EH (cell line): ENCODE results near the gene KBTBD6.
A peak's percentile ranks its signal among the peaks of the same experiment; 100 is the strongest.
"Not testable (repeated sequence)": the region's sequence is repeated elsewhere in the genome, so short reads cannot be mapped to it uniquely, and the experiment has no call there.

Experiments
- DNase-seq: peaks from one replicate; pipeline ENCODE4 v3.0.0-alpha.2; 2015; ENCODE audit warnings: low read depth

Gene KBTBD6

DNA sequence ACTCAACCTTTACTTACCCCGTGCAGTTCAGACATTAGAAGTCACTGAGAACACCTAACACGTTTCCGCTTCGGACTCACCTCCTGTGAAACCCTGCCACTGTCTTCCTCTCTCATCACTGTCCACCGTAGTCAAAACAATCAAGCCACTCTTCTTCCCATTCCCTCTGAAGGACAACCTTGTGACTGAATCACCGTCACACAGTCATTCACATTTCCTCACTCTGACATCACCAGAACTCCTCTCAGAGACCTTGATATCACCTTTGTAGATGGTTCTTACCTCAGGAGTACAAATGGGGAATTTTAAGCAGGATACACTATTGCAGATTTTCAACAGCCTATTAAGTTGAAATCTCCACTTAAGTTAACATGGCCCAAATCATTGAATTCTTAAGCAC is 1.3 kb upstream of the KBTBD6 start:
- DNase-seq, result no peak

DNA sequence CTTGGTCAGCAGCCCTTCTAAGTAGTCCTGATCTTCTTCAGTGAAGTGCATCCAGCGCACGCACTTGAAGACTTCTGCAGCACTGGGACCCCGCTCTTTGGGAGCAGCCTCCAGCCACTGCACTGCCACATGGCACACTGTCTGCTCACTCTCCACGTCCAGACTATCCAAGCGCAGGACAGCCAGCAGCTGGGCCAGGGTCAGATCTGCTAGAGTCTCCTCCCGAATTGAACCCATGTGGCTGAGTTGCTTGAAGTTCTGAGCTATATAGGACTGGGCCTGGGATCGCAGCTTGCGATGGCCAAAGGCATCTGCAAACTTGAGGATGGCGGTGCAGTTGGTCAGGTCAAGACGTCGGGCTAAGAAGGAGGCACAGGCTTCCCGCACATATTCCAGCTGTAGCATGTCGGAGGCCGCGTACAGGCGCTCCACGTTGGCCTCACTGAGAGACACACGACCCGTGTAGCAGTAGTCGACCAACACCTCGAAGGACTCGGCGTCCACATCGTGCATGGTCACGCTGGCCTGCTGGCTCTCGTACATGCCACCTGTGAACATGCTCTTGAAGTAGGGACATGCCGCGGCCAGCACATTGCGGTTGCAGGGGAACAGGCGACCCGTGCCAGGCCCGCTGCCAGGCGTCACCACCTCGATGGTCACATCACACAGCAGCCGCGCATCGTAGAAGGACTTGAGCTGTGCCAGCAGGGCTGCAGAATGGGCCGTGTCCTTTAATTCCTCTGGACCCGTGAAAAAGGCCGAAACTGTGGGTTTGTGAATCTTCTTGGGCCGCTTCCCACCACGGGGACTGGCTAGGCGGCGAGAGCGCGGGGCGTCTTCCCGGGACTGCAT is 716 bp downstream of the KBTBD6 start:
- DNase-seq, result not testable (repeated sequence)

DNA sequence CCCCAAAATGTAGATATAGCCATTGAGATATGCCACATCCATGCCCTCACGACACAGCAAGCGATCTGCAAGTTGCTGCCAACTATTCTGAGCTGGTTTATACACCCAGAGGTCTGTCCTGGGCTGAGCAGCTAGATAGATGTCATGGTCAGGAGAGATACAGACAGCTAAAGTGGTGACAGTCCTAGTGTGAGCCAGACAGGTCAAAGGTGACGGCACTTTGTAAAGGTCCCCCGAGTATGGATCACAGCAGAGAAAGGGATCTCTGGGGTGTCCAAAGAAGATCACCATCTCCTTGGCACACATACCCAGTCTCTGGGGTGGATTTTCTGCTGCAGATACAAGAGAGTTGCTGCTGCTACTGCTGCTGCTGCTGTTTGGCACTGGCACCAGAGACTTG is 1.4 kb downstream of the KBTBD6 start:
- DNase-seq, result not testable (repeated sequence)

DNA sequence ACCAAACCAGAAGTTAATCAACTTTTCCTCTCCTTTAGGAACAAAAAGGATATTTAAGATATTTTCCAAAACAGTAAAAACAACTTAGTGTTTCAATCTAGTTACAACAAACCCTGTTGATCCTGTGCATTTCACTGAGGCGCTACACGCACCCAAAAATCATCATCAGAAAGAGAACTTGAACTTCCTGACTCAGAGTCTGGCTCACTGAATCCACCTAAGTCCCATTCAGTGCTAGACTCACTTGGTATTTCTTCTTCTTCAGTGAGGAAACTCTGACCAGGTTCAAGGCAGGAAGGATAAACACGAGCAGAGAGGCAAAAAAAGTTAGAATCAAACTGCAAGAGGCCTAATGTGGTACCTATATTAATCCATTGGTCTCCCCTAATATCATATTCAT is 2.2 kb downstream of the KBTBD6 start:
- DNase-seq, result peak; percentile 33

DNA sequence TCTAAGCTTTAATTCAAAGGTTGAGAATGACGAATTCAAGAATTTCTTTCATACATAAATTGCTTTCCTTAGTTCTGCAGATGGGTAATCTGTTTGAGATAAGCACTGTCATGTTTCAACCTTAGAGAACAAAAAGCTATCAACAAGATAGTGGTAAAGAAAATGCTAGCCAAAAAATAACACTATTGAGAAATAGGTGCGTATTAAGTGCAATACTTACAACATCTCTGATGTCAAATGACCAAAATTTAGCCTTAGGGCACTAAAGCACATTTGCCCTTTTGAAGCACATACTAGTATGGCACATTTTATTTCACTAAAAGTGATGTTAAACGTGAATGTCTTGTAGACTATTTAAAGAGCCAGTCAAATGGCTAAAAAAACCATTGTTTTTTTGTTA is 4.9 kb downstream of the KBTBD6 start:
- no peak for DNase-seq

DNA sequence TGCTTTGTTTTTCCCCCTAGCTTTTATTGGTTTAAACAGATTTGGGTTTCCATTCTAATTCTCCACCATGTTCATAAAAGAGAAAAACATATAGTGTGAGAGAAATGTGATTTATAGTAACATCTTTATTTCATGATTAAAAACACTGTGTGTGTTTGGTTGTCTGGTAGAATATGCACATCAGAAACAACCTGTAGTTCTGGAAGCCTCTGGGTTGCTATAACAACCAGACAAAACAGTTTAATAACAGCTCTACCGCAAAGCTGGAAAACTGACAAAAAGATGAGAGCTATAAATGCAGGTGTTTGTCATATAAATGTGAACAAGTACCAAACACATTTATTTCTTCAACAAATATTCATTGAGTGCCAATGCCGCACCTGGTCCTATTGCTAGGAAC is 9.8 kb downstream of the KBTBD6 start:
- no peak for DNase-seq

DNA sequence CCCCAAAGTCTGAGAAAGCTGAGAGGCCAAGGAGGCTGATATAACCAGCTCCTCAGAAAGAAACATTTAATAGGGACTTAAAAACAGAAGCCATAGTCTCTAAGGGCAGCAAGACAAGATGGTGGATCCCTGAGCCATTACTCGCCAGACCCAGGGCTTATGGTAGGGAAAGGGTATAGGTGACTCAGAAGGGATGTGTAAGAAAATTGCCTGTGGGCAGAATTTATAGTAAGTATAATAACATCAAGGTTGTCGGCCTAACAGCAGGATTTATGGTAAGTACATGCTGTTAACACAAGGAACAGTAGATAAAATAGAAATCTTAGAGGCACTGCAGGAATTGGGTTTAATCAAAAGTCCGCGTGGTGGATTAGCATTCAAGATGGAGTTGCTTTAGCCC is 14.7 kb downstream of the KBTBD6 start:
- DNase-seq, result no peak

DNA sequence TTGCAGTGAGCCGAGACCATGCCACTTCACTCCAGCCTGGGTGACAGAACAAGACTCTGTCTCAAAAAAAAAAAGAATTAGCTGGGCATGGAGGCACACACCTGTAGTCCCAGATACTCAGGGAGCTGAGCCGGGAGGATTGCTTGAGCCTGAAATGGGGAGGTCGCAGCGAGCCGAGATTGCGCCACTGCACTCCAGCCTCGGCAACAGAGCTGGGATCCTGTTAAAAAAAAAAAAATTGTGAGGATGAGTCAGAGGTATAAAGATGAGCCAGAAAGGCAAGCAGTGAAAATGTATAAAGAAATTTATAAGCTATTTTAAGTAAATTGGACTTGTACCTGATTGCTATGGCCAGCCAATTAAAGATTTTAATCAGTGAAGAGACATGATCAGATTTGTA is 21.1 kb downstream of the KBTBD6 start:
- DNase-seq, result peak; percentile 41

DNA sequence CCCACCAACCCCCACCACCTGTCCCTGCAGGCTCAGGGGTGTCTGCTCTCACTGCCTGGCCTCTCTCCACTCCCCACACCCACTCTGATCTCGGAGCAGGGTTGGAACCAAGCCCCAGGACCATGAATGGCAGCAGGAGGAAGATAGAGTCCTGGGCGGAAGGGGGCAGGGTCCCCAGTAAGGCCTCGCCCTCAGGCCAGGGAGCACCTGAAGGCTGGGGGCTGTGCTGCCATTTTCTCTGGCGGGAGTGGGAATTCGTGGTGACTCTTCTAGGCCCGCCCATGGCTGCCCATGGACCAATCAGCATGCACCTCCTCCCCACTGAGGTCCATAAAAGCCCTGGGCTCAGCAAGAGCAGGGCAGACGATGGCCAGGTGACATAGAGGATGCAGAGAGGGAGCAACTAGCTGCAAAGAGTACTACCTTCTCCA is 25.0 kb downstream of the KBTBD6 start:
- DNase-seq, result no peak

DNA sequence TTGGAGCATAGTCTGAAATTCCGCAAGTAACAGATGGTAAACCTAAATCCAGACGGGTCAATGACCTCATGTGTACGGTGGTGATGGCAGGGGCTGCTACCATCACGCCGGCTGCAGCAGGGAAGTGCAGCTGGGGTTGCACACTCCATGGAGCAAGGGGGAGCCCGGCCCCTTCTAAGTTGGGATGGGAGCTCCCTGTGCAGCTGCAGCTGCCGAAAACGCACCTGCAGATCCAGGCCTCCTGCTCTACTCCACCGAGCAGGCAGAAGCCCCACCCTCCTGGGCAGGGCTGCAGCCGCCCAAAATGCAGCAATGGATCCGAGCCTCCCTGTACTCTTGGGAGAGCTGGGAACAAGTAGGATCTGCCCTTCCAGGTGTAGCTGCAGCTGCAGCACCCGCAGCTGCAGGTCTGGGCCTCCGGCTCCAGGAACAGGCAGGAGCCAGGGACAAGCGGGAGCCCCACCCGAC is 25.5 kb downstream of the KBTBD6 start:
- no peak for DNase-seq

DNA sequence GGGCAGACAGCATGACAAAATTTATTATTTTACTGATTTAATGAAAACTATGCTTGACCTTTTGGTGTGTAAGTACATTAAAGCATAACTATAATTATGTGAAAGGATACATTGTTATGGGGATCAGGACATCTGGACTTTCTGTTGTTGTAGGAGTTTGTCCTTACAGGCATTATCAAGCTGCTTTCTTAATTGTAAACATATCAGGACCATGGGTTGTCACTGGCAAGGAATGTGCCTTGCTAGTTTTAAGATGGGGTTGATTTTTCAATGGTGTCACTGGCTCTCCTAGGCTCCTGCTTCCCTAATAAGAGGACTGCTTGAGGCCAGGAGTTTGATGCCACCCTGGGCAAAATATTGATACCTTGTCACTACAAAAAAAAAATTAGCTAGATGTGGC is 32.6 kb downstream of the KBTBD6 start:
- peak; percentile 13 for DNase-seq

DNA sequence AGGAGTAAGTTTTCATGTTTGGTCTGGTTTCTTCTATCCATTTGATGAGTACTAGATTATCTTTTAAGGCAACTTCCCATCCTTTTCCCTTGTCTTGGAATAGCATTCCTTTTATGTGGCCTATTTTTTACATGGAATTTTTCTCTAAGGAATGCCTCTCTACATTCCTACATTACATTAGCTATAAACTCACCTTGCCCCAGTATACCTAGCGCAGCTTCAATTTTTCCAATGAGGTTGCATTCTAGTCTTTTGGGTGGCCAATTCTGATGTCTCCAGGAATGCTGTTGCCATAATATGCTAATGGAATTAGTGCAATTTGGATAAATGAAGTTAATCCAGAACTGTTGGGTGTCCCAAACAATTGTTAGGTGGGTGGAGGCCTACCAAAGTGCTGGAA is 33.8 kb downstream of the KBTBD6 start:
- DNase-seq, result no peak

DNA sequence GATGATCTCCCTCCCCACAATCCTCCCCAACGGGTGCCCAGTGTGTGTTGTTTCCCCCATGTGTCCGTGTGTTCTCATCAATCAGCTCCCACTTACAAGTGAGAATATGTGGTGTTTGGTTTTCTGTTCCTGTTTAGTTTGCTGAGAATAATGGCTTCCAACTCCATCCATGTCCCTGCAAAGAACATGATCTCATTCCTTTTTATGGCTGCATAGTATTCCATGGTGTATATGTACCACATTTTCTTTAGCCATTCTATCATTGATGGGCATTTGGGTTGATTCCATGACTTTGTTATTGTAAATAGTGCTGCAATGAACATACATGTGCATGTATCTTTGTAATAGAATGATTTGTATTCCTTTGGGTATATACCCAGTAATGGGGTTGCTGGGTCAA is 36.9 kb downstream of the KBTBD6 start:
- not testable (repeated sequence) for DNase-seq

DNA sequence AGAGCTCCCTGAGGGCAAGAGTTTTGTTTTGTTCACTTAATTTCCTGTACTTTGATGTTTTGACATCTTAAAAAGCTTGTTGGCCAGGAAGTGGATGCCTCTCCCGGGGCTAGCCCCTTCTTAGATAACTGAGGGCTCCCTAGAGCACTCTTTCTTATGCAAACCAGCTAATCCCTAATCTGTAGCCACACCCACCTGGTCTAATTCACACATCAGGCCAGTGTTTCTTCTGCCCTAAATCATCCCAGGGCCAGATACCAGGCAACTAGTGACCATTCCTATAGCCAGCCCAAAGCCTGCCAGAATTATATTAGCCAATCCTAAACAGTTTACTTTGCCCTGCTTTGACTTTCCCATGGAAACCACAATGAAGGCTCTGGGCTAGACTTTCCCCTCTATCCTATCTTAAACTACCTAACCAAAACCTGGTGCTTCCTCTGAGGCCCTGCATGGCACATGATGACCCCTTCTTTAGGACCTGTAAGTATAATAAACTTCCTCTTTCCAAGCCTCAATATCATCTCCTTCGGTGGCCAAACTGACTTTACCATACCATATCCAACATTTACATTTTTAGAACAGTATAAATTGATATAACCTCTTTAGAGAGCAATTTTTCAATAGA is 46.5 kb downstream of the KBTBD6 start:
- DNase-seq, result no peak

DNA sequence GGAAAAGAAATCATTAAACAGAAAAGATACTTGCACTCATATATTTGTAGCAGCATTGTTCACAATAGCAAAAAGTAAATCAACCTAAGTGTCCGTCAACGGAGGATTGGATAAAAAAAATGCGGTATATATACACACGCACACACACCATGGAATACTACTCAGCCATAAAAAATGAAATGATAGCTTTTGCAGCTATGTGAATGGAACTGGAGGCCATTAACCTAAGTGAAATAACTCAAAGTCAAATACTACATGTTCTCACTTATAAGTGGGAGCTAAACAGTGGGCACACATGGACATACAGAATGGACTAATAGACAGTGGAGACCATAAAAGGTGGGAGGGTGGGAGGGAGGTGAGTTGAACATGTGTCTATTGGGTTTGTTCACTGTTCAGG is 52.9 kb downstream of the KBTBD6 start:
- no peak for DNase-seq
